HepG2 (cell line): Measurements from ENCODE around the gene KCNJ14. TPM values are rescaled to one million over a fixed set of nuclear protein-coding genes. Genes with fewer than 3 reads are reported as not detected.

Experiments used
- ARNTL ChIP-seq: sonication (generic); formaldehyde crosslinking; IDR thresholded peaks from 2 replicates; pipeline ENCODE4 v1.4.0; 2020; ENCODE audit warnings: mild to moderate bottlenecking, missing genetic modification reagents
- DMAP1 ChIP-seq: IDR thresholded peaks from 2 replicates; pipeline ENCODE4 v1.6.1; 2016
- GTF3A ChIP-seq: sonication (generic); formaldehyde crosslinking; conservative IDR thresholded peaks from 2 replicates; pipeline ENCODE4 v1.4.0; 2020; ENCODE audit warnings: mild to moderate bottlenecking, missing genetic modification reagents
- HNRNPK ChIP-seq: fragments of 200-400 bp; formaldehyde crosslinking; IDR thresholded peaks from 2 replicates; pipeline ENCODE4 v1.6.1; 2018; ENCODE audit warnings: low read length, low read depth, moderate library complexity, mild to moderate bottlenecking; ENCODE audit not compliant: poor library complexity, severe bottlenecking
- ISX ChIP-seq: sonication (generic); formaldehyde crosslinking; conservative IDR thresholded peaks from 2 replicates; pipeline ENCODE4 v1.5.0; 2020; ENCODE audit warnings: missing genetic modification reagents
- MAX ChIP-seq: IDR thresholded peaks from 2 replicates; pipeline ENCODE4 v1.6.1; 2012; ENCODE audit warnings: inconsistent platforms
- ZFP62 ChIP-seq: sonication (generic); formaldehyde crosslinking; IDR thresholded peaks from 2 replicates; pipeline ENCODE4 v1.4.0; 2020; ENCODE audit warnings: missing genetic modification reagents
- ZFYVE20 ChIP-seq: sonication (generic); formaldehyde crosslinking; IDR thresholded peaks from 2 replicates; pipeline ENCODE4 v1.8.0; 2023; ENCODE audit warnings: low read depth, mild to moderate bottlenecking, moderate library complexity, missing genetic modification reagents, borderline replicate concordance
- ZMYM2 ChIP-seq: sonication (generic); formaldehyde crosslinking; IDR thresholded peaks from 2 replicates; pipeline ENCODE4 v1.8.0; 2022; ENCODE audit warnings: mild to moderate bottlenecking, missing genetic modification reagents
- ZNF235 ChIP-seq: sonication (generic); formaldehyde crosslinking; IDR thresholded peaks from 2 replicates; pipeline ENCODE4 v1.8.1; 2023; ENCODE audit warnings: mild to moderate bottlenecking, missing genetic modification reagents, borderline replicate concordance
- ZNF333 ChIP-seq: sonication (generic); formaldehyde crosslinking; IDR thresholded peaks from 2 replicates; pipeline ENCODE4 v1.4.0; 2020; ENCODE audit warnings: mild to moderate bottlenecking, missing genetic modification reagents, borderline replicate concordance
- ZNF646 ChIP-seq: sonication (generic); formaldehyde crosslinking; IDR thresholded peaks from 2 replicates; pipeline ENCODE4 v1.9.0; 2021; ENCODE audit warnings: mild to moderate bottlenecking, missing genetic modification reagents
- ZNF780A ChIP-seq: sonication (generic); formaldehyde crosslinking; IDR thresholded peaks from 2 replicates; pipeline ENCODE4 v1.8.0; 2022; ENCODE audit warnings: mild to moderate bottlenecking, missing genetic modification reagents, moderate library complexity
- polyA plus RNA-seq, 8 experiments: library from polyadenylated mRNA; depleted of rRNA in 3 of 8; stranded (reverse) in 7 of 8; unstranded in 1 of 8; fragments of >200 nt; fragmentation: Illumina TruSeq in 4 of 8; extraction: Trizol in 4 of 8; gene quantifications; 2 replicates each; pipeline versions ENCODE4 v1.2.1 to v1.2.3, GENCODE V29; 2011 to 2016; ENCODE audit warnings: low read depth in 4 of 8, missing spikeins in 1 of 8, mixed read lengths in 1 of 8; ENCODE audit not compliant: insufficient read depth in 1 of 8
- total RNA-seq, 5 experiments: library from RNA; depleted of rRNA; stranded (reverse); fragments of >200 nt; fragmentation: Illumina TruSeq; extraction: Trizol; gene quantifications; 2 replicates each; pipeline ENCODE4 v1.2.3, GENCODE V29; 2016; ENCODE audit warnings: low read depth in 1 of 5
- TF ChIP-seq, protein P1 (sequence below): IDR thresholded peaks from 2 replicates; pipeline ENCODE4 v1.4.0; 2020; ENCODE audit warnings: mild to moderate bottlenecking, missing genetic modification reagents
- TF ChIP-seq, protein P2 (sequence below): IDR thresholded peaks from 2 replicates; pipeline ENCODE4 v1.6.1; 2016; ENCODE audit warnings: missing biosample characterization, missing genetic modification reagents, low read depth

KCNJ14 gene
- total and polyA plus RNA-seq, 2 of the 13 experiments (the other 11 are each of a cell fraction or from before 2014, with no cell fraction given) = 0.20 to 0.51 TPM

DNA sequence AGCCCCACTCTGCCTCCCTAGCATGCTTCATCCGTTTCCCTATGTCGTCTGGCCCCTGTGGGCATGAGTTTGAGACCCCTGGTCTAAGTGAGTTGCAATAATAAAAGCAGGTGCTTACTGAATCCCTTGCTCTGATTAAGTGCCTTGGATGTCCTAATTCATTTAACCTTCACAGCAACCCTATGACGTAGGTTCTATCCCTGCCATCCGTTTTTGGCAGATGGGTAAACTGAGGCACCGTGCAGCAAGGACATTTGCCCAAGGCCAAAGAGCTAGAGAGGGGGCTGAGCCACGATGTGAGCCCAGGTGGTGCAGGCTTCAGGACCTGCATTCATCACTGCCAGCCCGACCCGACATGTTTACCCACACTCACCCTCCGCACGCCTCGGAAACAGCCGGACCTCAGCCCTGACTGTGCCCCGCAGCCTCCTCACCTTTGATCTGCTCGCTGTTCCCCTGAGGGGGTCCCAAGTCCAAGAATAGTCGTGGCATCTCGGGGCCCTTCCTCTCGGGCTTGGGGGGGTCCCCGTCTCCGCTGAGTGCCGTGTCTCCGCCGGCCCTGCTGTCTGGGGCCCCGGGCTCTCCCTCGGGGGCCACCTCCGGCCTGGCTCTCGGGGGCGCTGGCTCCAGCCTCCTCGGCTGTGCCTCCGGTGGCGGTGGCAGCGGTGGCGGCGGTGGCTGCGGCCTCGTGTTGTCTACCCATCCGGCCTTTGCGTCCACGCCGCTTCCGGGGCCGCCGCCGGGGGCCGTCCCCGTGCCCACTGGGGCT, 41.8 kb downstream of the KCNJ14 start (continued):
- TF ChIP-seq ZNF646 (CRISPR knock-in tag) = no peak
- TF ChIP-seq, protein P1, sequence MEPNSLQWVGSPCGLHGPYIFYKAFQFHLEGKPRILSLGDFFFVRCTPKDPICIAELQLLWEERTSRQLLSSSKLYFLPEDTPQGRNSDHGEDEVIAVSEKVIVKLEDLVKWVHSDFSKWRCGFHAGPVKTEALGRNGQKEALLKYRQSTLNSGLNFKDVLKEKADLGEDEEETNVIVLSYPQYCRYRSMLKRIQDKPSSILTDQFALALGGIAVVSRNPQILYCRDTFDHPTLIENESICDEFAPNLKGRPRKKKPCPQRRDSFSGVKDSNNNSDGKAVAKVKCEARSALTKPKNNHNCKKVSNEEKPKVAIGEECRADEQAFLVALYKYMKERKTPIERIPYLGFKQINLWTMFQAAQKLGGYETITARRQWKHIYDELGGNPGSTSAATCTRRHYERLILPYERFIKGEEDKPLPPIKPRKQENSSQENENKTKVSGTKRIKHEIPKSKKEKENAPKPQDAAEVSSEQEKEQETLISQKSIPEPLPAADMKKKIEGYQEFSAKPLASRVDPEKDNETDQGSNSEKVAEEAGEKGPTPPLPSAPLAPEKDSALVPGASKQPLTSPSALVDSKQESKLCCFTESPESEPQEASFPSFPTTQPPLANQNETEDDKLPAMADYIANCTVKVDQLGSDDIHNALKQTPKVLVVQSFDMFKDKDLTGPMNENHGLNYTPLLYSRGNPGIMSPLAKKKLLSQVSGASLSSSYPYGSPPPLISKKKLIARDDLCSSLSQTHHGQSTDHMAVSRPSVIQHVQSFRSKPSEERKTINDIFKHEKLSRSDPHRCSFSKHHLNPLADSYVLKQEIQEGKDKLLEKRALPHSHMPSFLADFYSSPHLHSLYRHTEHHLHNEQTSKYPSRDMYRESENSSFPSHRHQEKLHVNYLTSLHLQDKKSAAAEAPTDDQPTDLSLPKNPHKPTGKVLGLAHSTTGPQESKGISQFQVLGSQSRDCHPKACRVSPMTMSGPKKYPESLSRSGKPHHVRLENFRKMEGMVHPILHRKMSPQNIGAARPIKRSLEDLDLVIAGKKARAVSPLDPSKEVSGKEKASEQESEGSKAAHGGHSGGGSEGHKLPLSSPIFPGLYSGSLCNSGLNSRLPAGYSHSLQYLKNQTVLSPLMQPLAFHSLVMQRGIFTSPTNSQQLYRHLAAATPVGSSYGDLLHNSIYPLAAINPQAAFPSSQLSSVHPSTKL (CRISPR knock-in tag) = 0 out of 2 replicates have a peak, but pooled peaks have one; percentile 53
- peak; percentile 24; the same call in 1 of the 2 replicates for TF ChIP-seq MAX
- TF ChIP-seq, protein P2, sequence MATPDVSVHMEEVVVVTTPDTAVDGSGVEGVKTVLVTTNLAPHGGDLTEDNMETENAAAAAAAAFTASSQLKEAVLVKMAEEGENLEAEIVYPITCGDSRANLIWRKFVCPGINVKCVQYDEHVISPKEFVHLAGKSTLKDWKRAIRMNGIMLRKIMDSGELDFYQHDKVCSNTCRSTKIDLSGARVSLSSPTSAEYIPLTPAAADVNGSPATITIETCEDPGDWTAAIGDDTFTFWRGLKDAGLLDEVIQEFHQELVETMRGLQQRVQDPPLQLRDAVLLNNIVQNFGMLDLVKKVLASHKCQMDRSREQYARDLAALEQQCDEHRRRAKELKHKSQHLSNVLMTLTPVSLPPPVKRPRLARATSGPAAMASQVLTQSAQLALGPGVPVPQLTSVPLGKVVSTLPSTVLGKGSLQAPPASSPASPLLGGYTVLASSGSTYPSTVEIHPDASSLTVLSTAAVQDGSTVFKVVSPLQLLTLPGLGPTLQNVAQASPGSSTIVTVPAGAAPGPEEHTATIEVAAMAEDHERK (CRISPR knock-in tag) = no peak
- TF ChIP-seq ZMYM2 (CRISPR knock-in tag) = no peak
- no peak for TF ChIP-seq ZNF235
- TF ChIP-seq ZFP62 = no peak
- TF ChIP-seq ZFYVE20 (CRISPR knock-in tag) = no peak
- TF ChIP-seq ZNF333 (CRISPR knock-in tag) = no peak
- TF ChIP-seq ZNF780A = no peak
- no peak for TF ChIP-seq ARNTL
- no peak for TF ChIP-seq GTF3A (CRISPR knock-in tag)
- no peak for TF ChIP-seq ISX (CRISPR knock-in tag)
- TF ChIP-seq DMAP1 (CRISPR knock-in tag) = no peak
- no peak for TF ChIP-seq HNRNPK
